ENCODE results near the gene AGXT2. TPM values are rescaled to one million over a fixed set of nuclear protein-coding genes. Genes with fewer than 3 reads are reported as not detected.

Gene AGXT2
- total RNA-seq, 1 experiment from 2014 or later, result not detected

GRCh38 chr5:35012796-35013195, 35.0 kb downstream of the AGXT2 start:
- WGBS (ENCODE audit: extremely low coverage, insufficient read length, low lambda C conversion rate), result no CpG with 5 or more reads among the region's 5 CpGs
- no peak overlapping the region for H2BK120ac ChIP-seq (ENCODE audit: low read depth, low read length, poor library complexity, severe bottlenecking)
- H3K14ac ChIP-seq (ENCODE audit: insufficient read depth, low read length), result no peak overlapping the region
- H3K23me2 ChIP-seq (ENCODE audit: insufficient read length, low read depth, low read length, poor library complexity, severe bottlenecking), result no peaks in the 10 kb centered on the region
- no peak overlapping the region for H2BK5ac ChIP-seq (ENCODE audit: insufficient read length, low read length)
- H3K56ac ChIP-seq (ENCODE audit: insufficient read length, low read depth, low read length), result no peak overlapping the region
- no peak overlapping the region for H3K4me3 Mint-ChIP-seq
- H3T11ph ChIP-seq (ENCODE audit: low read length), result no peak overlapping the region
- no peaks in the 10 kb centered on the region for H3K27me3 ChIP-seq (ENCODE audit: insufficient read depth, low read length)
- H3K18ac ChIP-seq (ENCODE audit: insufficient read length, low read depth, low read length), result no peak overlapping the region
- no peak for DNase-seq
- H3K9me3 ChIP-seq (ENCODE audit: control insufficient read depth, low read depth, low read length), result no peaks in the 10 kb centered on the region
- no peaks in the 10 kb centered on the region for H3K79me1 ChIP-seq (ENCODE audit: insufficient read depth, low read depth, low read length, poor library complexity, severe bottlenecking)
- no peaks in the 10 kb centered on the region for H3K79me2 ChIP-seq (ENCODE audit: insufficient read depth, low read length)
- no peaks in the 10 kb centered on the region for H3K4me1 ChIP-seq (ENCODE audit: insufficient read depth, low read length)
- no peak overlapping the region for H3K27ac Mint-ChIP-seq
- no peak overlapping the region for H4K5ac ChIP-seq (ENCODE audit: insufficient read length, low read depth, low read length)
- no peak overlapping the region for H4K91ac ChIP-seq (ENCODE audit: insufficient read length, low read depth, low read length)
- no peaks in the 10 kb centered on the region; a peak in 1 of 4 replicates for H3K4me1 Mint-ChIP-seq
- H3K27ac ChIP-seq (ENCODE audit: insufficient read length, low read depth, low read length), result no peak overlapping the region
- no peak overlapping the region for H4K8ac ChIP-seq (replicated peaks; ENCODE audit: insufficient read length, low read depth, low read length)
- no peak overlapping the region for H2AFZ ChIP-seq (ENCODE audit: low read length)
- H2BK15ac ChIP-seq (ENCODE audit: low read depth, low read length), result no peak overlapping the region
- no peak overlapping the region for H3K23ac ChIP-seq (ENCODE audit: insufficient read length, low read depth, low read length)
- no peak overlapping the region for H3K4ac ChIP-seq (ENCODE audit: low read depth, low read length)
- no peak overlapping the region for H3K9ac ChIP-seq (ENCODE audit: extremely low read depth, insufficient read length, low read length)
- H2AK5ac ChIP-seq (ENCODE audit: insufficient read length, low read length), result no peak overlapping the region
- no peaks in the 10 kb centered on the region; a peak in 1 of 7 replicates for H3K36me3 Mint-ChIP-seq (ENCODE audit: insufficient read depth in 1 of 3, low read depth in 3 of 3)
- TF ChIP-seq, protein P1, sequence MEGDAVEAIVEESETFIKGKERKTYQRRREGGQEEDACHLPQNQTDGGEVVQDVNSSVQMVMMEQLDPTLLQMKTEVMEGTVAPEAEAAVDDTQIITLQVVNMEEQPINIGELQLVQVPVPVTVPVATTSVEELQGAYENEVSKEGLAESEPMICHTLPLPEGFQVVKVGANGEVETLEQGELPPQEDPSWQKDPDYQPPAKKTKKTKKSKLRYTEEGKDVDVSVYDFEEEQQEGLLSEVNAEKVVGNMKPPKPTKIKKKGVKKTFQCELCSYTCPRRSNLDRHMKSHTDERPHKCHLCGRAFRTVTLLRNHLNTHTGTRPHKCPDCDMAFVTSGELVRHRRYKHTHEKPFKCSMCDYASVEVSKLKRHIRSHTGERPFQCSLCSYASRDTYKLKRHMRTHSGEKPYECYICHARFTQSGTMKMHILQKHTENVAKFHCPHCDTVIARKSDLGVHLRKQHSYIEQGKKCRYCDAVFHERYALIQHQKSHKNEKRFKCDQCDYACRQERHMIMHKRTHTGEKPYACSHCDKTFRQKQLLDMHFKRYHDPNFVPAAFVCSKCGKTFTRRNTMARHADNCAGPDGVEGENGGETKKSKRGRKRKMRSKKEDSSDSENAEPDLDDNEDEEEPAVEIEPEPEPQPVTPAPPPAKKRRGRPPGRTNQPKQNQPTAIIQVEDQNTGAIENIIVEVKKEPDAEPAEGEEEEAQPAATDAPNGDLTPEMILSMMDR (conservative IDR thresholded peaks at IDR 0.05), result no peak
- H3K9me3 Mint-ChIP-seq, result no peaks in the 10 kb centered on the region; a peak in 1 of 5 replicates
- no peak overlapping the region for H3K4me2 ChIP-seq (ENCODE audit: insufficient read depth, insufficient read length, low read length)
- no peak overlapping the region for H2BK12ac ChIP-seq (ENCODE audit: insufficient read length, low read depth, low read length)
- H2BK20ac ChIP-seq (ENCODE audit: low read depth, low read length, poor library complexity, severe bottlenecking), result no peak overlapping the region
- peaks cover 2% of the 10 kb centered on the region for H3K27me3 Mint-ChIP-seq (ENCODE audit: low read depth)
- H4K20me1 ChIP-seq (ENCODE audit: control insufficient read depth, insufficient read depth, insufficient read length), result no peaks in the 10 kb centered on the region

All from H9 (cell line).